K562 (cell line): ENCODE results near the gene ACSBG1. TPM values are rescaled to one million over a fixed set of nuclear protein-coding genes. Genes with fewer than 3 reads are reported as not detected.

ENCODE experiments used
- ATF3 ChIP-seq, 2 experiments: fragments of 450-650 bp in 1 of 2; sonication (generic) in 1 of 2; formaldehyde crosslinking in 1 of 2; IDR thresholded peaks in 1 of 2; conservative IDR thresholded peaks in 1 of 2; 2 replicates each; pipeline versions ENCODE4 v1.6.1 to v1.8.1; 2016 to 2023; ENCODE audit warnings: mild to moderate bottlenecking in 2 of 2, moderate library complexity in 2 of 2, inconsistent platforms in 1 of 2, missing genetic modification reagents in 1 of 2
- BCOR ChIP-seq: fragments of 450-650 bp; IDR thresholded peaks from 2 replicates; pipeline ENCODE4 v1.6.1; 2016
- DEAF1 ChIP-seq: fragments of 450-650 bp; formaldehyde crosslinking; IDR thresholded peaks from 2 replicates; pipeline ENCODE4 v1.4.0; 2020; ENCODE audit warnings: mild to moderate bottlenecking, moderate library complexity
- EP300 ChIP-seq: IDR thresholded peaks from 2 replicates; pipeline ENCODE4 v1.6.1; 2012; ENCODE audit warnings: low read length, improper control_type of control experiment
- ESRRB ChIP-seq: fragments of 250-450 bp; sonication (Bioruptor Pico); IDR thresholded peaks from 2 replicates; pipeline ENCODE4 v1.5.0; 2020; ENCODE audit warnings: mild to moderate bottlenecking, moderate library complexity, borderline replicate concordance
- FOXA1 ChIP-seq: fragments of 450-650 bp; IDR thresholded peaks from 2 replicates; pipeline ENCODE4 v1.6.1; 2016; ENCODE audit warnings: mild to moderate bottlenecking, borderline replicate concordance
- FOXO4 ChIP-seq: fragments of 450-650 bp; formaldehyde crosslinking; IDR thresholded peaks from 2 replicates; pipeline ENCODE4 v1.4.0; 2020; ENCODE audit warnings: mild to moderate bottlenecking, moderate library complexity
- MCM3 ChIP-seq: fragments of 450-650 bp; IDR thresholded peaks from 2 replicates; pipeline ENCODE4 v1.6.1; 2016
- MTA3 ChIP-seq: fragments of 450-650 bp; formaldehyde crosslinking; IDR thresholded peaks from 2 replicates; pipeline ENCODE4 v1.6.1; 2017; ENCODE audit warnings: mild to moderate bottlenecking, borderline replicate concordance
- NR3C1 ChIP-seq: sonication (generic); formaldehyde crosslinking; IDR thresholded peaks from 2 replicates; pipeline ENCODE4 v1.8.1; 2022; ENCODE audit warnings: missing genetic modification reagents
- NRF1 ChIP-seq, 2 experiments: fragments of 450-650 bp; IDR thresholded peaks in 1 of 2; conservative IDR thresholded peaks in 1 of 2; 2 replicates each; pipeline ENCODE4 v1.6.1; 2014; ENCODE audit warnings: mild to moderate bottlenecking in 2 of 2
- PATZ1 ChIP-seq: fragments of 250-450 bp; sonication (Bioruptor Pico); IDR thresholded peaks from 2 replicates; pipeline ENCODE4 v1.5.0; 2020; ENCODE audit warnings: mild to moderate bottlenecking, borderline replicate concordance
- POLR2AphosphoS5 ChIP-seq: IDR thresholded peaks from 2 replicates; pipeline ENCODE4 v1.6.1; 2011; ENCODE audit warnings: mild to moderate bottlenecking, low read depth, low read length, moderate library complexity; ENCODE audit not compliant: control insufficient read depth, insufficient read depth
- RUNX1 ChIP-seq: sonication (generic); IDR thresholded peaks from 2 replicates; pipeline ENCODE4 v1.6.1; 2016; ENCODE audit warnings: antibody characterized with exemption, low read depth
- ZNF316 ChIP-seq: fragments of 450-650 bp; IDR thresholded peaks from 2 replicates; pipeline ENCODE4 v1.6.1; 2016
- ZNF354B ChIP-seq: fragments of 250-450 bp; sonication (Bioruptor Pico); IDR thresholded peaks from 2 replicates; pipeline ENCODE4 v1.4.0; 2020
- ZNF639 ChIP-seq, 2 experiments: fragments of 200-800 bp in 1 of 2; sonication (Bioruptor generic) in 1 of 2; sonication (generic) in 1 of 2; formaldehyde crosslinking in 1 of 2; IDR thresholded peaks in 1 of 2; conservative IDR thresholded peaks in 1 of 2; 2 replicates each; pipeline versions ENCODE4 v1.5.0 to v1.6.1; 2016 to 2020; ENCODE audit warnings: missing compliant biosample characterization in 1 of 2, missing genetic modification characterization in 1 of 2, missing genetic modification reagents in 1 of 2
- polyA plus RNA-seq, 8 experiments: library from polyadenylated mRNA; depleted of rRNA in 4 of 8; stranded (reverse) in 5 of 8; unstranded in 3 of 8; fragments of >200 nt; fragmentation: Nextera tagmentation in 2 of 8; fragmentation: Illumina TruSeq in 1 of 8; extraction: Ambion mirVana in 2 of 8; extraction: Trizol in 1 of 8; gene quantifications; 2 replicates each; pipeline versions ENCODE4 v1.2.1 to v1.2.3, GENCODE V29; 2011 to 2014; ENCODE audit warnings: inconsistent platforms in 1 of 8, missing spikeins in 1 of 8
- total RNA-seq, 7 experiments: library from RNA; depleted of rRNA in 6 of 7; stranded (reverse); fragments of >200 nt in 6 of 7; fragmentation: Illumina TruSeq in 2 of 7; extraction: Trizol in 2 of 7; gene quantifications; 2 replicates each; pipeline versions ENCODE4 v1.2.1 to v1.2.3, GENCODE V29; 2011 to 2021; ENCODE audit warnings: low replicate concordance in 1 of 7
- TF ChIP-seq, protein P1 (sequence below): fragments of 250-450 bp; sonication (Bioruptor Pico); IDR thresholded peaks from 2 replicates; pipeline ENCODE4 v1.9.0; 2021; ENCODE audit warnings: mild to moderate bottlenecking

The ACSBG1 gene
- total and polyA plus RNA-seq, 9 of the 15 experiments (the other 6 are each of a cell fraction or from before 2014, with no cell fraction given) = 0.36 to 6.4 (median 2.5) TPM

- TF ChIP-seq ZNF354B (no peak), NR3C1 (CRISPR knock-in tag) (no peak), RUNX1 (no peak), BCOR (no peak), MCM3 (no peak), PATZ1 (CRISPR knock-in tag) (no peak), DEAF1 (CRISPR knock-in tag) (no peak), EP300 (no peak; the same call in 1 of the 2 replicates), ATF3 (IDR thresholded peaks at IDR 0.05) (no peak), ATF3 (CRISPR knock-in tag; conservative IDR thresholded peaks at IDR 0.05) (no peak), POLR2AphosphoS5 (peak; percentile 38; the same call in 1 of the 2 replicates), ESRRB (CRISPR knock-in tag) (no peak), ZNF639 (CRISPR knock-in tag; conservative IDR thresholded peaks at IDR 0.05 in 1 of 2, IDR thresholded peaks at IDR 0.05 in 1 of 2) (0 out of 4 replicates have a peak, but pooled peaks of 1 of the 2 experiments have one; percentile 47), ZNF316 (peak; percentile 87), FOXA1 (no peak), NRF1 (conservative IDR thresholded peaks at IDR 0.05 in 1 of 2, IDR thresholded peaks at IDR 0.05 in 1 of 2) (no peak), FOXO4 (CRISPR knock-in tag) (no peak), MTA3 (peak; percentile 57; the same call in 1 of the 2 replicates)
- TF ChIP-seq, protein P1, sequence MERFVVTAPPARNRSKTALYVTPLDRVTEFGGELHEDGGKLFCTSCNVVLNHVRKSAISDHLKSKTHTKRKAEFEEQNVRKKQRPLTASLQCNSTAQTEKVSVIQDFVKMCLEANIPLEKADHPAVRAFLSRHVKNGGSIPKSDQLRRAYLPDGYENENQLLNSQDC (CRISPR knock-in tag) = no peak
These were observed 41.9 kb upstream of the ACSBG1 start (continued) for GRCh38 chr15:78276064-78276943.
